ACHN (cell line): Measurements from ENCODE around the gene TMEM132D.

Source experiments
- DNase-seq: peaks from one replicate; pipeline ENCODE4 v3.0.0-alpha.2; 2015
- in situ Hi-C: cut with HindIII; loops from 2 replicates; pipeline ENCODE4 v1.10.0; 2017; ENCODE audit warnings: low sequenced_read_pairs, low pct_ligation_motif_present, low pct_unique_long_range_greater_than_20kb

Gene TMEM132D

DNA sequence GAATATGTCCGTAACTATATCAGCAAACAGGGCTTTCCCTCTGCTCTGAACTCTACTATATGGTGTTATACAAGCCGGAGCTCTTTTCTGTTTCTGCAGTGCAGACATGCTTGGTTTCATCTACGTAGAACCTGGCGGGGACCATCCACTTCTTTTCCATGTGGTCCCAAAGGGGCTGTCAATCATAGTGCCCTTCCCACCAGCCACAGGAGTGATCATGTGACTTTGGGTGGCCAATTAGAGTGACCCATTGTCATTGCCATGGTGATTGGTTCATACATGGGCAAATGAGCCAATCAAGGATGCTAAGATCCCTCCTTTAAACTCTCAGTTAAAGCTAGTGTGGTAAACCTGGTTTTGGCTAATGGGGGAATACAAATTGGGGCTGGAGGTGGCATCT, 281.3 kb downstream of the TMEM132D start:
- in situ Hi-C loops: no loop called here
- no peak for DNase-seq

- in situ Hi-C loops: no loop called here
- no peak for DNase-seq
Observed at GRCh38 chr12:129619271-129619670, 284.6 kb downstream of the TMEM132D start.

DNA sequence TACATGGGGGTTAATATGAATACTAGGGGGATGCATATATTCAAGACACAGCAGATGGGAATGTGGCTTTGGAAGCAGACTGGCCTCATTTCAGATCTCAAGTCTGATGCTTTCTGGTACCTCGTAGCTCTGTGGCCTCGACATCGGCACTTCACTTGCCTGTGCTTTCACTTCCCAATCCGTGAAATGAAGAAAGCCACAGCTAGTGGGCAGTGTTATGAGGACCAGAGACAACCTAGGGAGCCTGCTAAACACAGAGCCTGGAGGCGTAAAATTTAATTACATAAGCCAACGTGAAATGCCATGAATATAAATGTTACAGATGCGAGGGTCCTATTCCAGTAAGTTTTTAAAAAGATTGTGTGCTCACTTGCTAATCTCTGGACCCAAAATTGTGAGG, 286.0 kb downstream of the TMEM132D start:
- in situ Hi-C loops: no loop called here
- no peak for DNase-seq

- in situ Hi-C loops: no loop called here
- peak; percentile 58 for DNase-seq
Observed at GRCh38 chr12:129615001-129615400, 288.8 kb downstream of the TMEM132D start.

DNA sequence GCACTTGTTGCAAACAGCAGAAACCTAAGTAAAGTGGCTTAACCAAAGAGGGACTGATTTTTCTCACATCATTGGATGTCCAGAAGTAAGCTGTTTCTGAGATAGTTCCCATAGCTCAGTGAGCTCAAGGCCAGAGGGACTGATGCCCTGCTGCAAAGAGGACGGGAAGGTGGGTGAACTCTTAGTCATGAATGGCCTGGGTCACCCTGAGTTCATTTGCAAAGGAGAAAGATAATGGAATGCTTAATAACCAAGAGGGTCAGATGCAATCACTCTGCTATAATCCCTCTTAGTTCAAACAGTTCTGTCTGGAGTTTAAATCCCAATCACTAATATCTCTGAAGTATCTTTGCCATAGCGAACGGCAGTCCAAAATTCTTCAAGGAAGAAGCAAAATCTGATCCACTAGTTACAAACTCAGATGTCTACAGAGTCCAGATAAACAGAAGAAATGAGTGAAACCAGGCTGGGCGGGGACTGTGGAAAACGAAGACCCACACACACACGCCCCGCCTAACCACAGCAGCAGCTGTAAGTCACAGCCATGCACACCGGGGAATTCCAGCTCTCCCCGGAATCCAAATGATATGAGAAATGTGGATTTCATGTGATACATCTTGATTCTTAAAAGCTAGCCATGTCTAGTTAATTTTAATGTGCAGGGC, 289.5 kb downstream of the TMEM132D start:
- in situ Hi-C loops: no loop called here
- peak; percentile 54 for DNase-seq

GRCh38 chr12:129613314-129613713, 290.5 kb downstream of the TMEM132D start:
- no peak for DNase-seq
- in situ Hi-C loops: no loop called here

DNA sequence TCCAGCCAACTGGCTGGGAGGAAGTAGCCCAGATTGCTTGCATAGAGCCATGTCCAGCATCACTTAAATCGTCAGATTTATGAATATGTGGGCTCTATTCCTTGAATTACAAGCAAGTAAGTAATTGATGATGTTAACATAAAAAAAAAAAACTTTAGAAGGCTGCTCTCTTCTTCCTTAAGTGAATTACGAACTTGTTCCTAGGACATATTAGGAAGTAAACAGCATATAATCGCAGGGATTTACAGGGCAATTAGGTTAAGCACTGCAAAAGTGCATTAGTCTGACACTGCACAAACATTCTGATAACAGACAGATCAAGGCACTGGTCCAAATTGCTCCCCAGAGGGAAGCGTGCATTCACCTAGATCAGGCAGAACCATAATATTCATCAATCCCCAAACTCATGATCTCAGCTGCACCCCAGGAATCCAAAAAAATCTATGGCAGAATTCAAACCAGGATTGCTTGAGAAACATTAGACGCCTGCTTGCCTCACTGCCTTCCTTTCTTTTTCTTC, 293.2 kb downstream of the TMEM132D start:
- DNase-seq: no peak
- in situ Hi-C loops: no loop called here

GRCh38 chr12:129607756-129608155, 296.1 kb downstream of the TMEM132D start:
- DNase-seq: peak; percentile 7
- in situ Hi-C loops: no loop called here

DNA sequence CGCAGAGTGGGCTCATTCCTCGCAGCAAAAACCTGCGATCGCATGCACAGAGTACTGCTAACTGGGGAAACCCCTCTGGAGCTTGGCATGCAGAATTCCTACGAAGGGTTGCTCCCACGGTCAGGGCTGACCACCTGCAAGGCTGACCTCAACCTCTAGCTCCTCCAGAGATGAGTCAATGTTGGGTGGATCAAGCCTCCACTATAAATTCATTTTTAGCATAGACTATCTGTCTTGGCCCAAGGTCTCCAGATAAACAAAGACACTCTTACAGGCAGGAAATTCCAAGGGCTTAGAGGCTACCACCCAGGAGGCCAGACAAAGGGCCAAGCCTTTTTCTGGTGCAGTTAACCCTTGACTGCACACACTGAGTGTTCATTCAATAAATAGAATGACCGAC, 296.5 kb downstream of the TMEM132D start:
- in situ Hi-C loops: no loop called here
- DNase-seq: peak; percentile 90

GRCh38 chr12:129606239-129606638, 297.6 kb downstream of the TMEM132D start:
- DNase-seq: no peak
- in situ Hi-C loops: no loop called here

DNA sequence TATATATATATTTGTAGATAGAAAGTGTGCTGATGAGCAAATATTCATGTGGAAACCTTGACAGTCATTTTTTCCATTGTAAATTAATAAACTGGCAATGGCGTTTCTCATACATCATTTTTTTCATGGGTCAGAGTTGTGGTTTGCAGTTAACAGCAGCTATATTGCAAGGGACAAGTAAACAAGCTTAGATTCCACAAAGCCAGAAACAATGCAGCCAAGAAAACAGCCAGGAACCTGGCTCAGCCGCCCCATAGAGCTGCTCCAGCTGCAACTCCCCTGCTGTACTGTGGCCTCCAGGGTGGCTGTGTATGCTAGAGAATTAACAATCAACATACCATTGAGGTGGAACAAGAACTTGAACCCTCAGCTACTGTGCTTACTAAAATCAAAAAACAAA, 298.2 kb downstream of the TMEM132D start:
- no peak for DNase-seq
- in situ Hi-C loops: no loop called here

GRCh38 chr12:129604506-129604905, 299.3 kb downstream of the TMEM132D start:
- no peak for DNase-seq
- in situ Hi-C loops: no loop called here

DNA sequence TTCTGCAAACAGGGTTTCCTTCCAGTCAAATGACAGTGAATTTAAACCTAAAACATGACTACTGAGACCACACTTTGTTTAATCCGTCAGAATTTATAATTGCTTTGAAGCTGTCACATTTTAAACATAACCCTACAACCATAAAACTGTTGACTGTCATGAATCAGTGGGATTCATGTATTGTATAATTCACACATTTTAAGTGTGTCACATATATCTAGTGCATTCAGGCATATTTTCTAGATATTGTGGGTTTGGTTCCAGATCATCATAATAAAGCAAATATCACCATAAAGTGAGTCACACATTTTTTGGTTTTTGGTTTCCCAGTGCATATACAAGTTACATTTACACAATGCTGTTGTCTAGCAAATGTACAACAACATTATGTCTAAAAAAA, 304.4 kb downstream of the TMEM132D start:
- DNase-seq: no peak
- in situ Hi-C loops: no loop called here

GRCh38 chr12:129594098-129594497, 309.7 kb downstream of the TMEM132D start:
- DNase-seq: no peak
- in situ Hi-C loops: no loop called here

- in situ Hi-C loops: no loop called here
- DNase-seq: no peak
Observed at GRCh38 chr12:129592449-129592848, 311.4 kb downstream of the TMEM132D start.

GRCh38 chr12:129589503-129589902, 314.3 kb downstream of the TMEM132D start:
- in situ Hi-C loops: no loop called here
- no peak for DNase-seq

DNA sequence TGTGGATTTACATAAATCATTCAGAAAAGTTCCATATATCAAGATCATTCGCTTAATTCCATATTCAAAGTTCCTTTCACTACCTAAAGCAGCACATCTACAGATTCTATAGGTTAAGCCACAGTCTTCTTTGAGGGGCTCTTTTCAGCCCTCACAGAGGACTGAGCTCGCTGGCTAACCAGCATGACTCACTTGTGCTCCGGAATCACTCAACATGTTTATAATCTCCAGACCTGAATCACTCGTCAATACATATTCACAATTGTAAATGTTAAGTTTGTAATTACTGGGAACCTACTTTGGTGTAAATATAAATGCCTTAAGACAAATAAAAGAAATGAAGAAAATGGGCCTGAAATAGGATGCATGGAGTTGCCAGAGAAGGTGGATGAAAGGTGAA, 315.7 kb downstream of the TMEM132D start:
- in situ Hi-C loops: no loop called here

DNA sequence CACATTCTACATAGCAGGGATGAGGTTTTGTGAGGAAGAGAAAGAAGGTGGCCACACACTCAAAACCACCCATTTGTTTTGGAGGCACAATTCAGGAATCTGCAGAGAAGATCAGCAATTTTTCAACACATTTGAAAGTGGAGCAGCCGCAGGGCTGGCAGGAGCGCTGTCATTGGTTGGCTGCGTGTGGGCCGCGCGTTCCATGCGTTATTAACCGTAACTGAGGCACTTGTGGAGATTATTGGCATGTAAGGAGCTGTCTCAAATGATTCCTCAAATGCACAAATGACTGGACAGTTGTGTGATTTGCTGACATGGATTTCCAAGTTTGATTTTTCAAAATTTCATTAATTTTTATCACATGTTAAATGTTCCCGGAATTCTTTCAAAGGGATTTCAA, 318.5 kb downstream of the TMEM132D start:
- in situ Hi-C loops: no loop called here
- DNase-seq: no peak

More for the DNA sequence above, 315.7 kb downstream of the TMEM132D start:
- no peak for DNase-seq

GRCh38 chr12:129579879-129580278, 323.9 kb downstream of the TMEM132D start:
- in situ Hi-C loops: no loop called here
- DNase-seq: no peak

GRCh38 chr12:129571901-129572494, 331.8 kb downstream of the TMEM132D start:
- DNase-seq: no peak
- in situ Hi-C loops: no loop called here
